ENCODE measurements around the gene DLD. TPM values are rescaled to one million over a fixed set of nuclear protein-coding genes. Genes with fewer than 3 reads are reported as not detected.

DLD gene
- total RNA-seq, 1 experiment from 2014 or later, result 72.1 TPM

GRCh38 chr7:107945332-107945731 lies 54.3 kb downstream of the DLD start:
- DNase-seq (ENCODE audit: low spot score) (no peak), ATAC-seq (no peak)
- Mint-ChIP-seq H3K4me3 (no peak overlapping the region), H3K27ac (no peak overlapping the region), H3K4me1 (no peaks in the 10 kb centered on the region), H3K27me3 (ENCODE audit: low read depth) (no peaks in the 10 kb centered on the region), H3K9me3 (no peaks in the 10 kb centered on the region), H3K36me3 (peaks cover 44% of the 10 kb centered on the region)
- POLR2A ChIA-PET, result interaction anchor here (1.1 kb wide), 1 partner anchor 64 kb away, joined by 3 read pairs; no protein-coding TSS in a partner anchor
- TF ChIP-seq HMGA2 (CRISPR knock-in tag; IDR thresholded peaks at IDR 0.05) (no peak), RORB (CRISPR knock-in tag; IDR thresholded peaks at IDR 0.05) (no peak), ZBTB43 (CRISPR knock-in tag; IDR thresholded peaks at IDR 0.05) (no peak), NFYB (CRISPR knock-in tag; conservative IDR thresholded peaks at IDR 0.05; ENCODE audit: low read depth) (no peak), ZNF232 (CRISPR knock-in tag; IDR thresholded peaks at IDR 0.05) (no peak)
- CTCF ChIA-PET, result no interaction called here

- no peak overlapping the region for H3K27ac Mint-ChIP-seq
- H3K9me3 Mint-ChIP-seq, result no peaks in the 10 kb centered on the region
- no peaks in the 10 kb centered on the region for H3K27me3 Mint-ChIP-seq (ENCODE audit: low read depth)
- ChIA-PET CTCF (no interaction called here), POLR2A (interaction anchor here (1.1 kb wide), 1 partner anchor 63 kb away, joined by 3 read pairs; no protein-coding TSS in a partner anchor)
- DNase-seq (ENCODE audit: low spot score), result no peak
- H3K4me1 Mint-ChIP-seq, result peaks cover 4% of the 10 kb centered on the region
- H3K4me3 Mint-ChIP-seq, result no peak overlapping the region
- TF ChIP-seq CREB1 (CRISPR knock-in tag; IDR thresholded peaks at IDR 0.05), result no peak
- TF ChIP-seq AFF4 (CRISPR knock-in tag; IDR thresholded peaks at IDR 0.05; ENCODE audit: borderline replicate concordance), result no peak
- TF ChIP-seq ELF4 (CRISPR knock-in tag; IDR thresholded peaks at IDR 0.05; ENCODE audit: low read depth), result no peak
- no peak for ATAC-seq
- H3K36me3 Mint-ChIP-seq, result peaks cover 51% of the 10 kb centered on the region
Observed at GRCh38 chr7:107946451-107946850, 55.5 kb downstream of the DLD start.

- ChIA-PET POLR2A (no interaction called here), CTCF (no interaction called here)
- Mint-ChIP-seq H3K27ac (no peak overlapping the region), H3K4me1 (peaks cover 8% of the 10 kb centered on the region), H3K4me3 (no peak overlapping the region), H3K27me3 (ENCODE audit: low read depth) (no peaks in the 10 kb centered on the region), H3K36me3 (peaks cover 54% of the 10 kb centered on the region), H3K9me3 (no peaks in the 10 kb centered on the region)
- DNase-seq (ENCODE audit: low spot score) (no peak), ATAC-seq (no peak)
- no peak for TF ChIP-seq TCF7 (CRISPR knock-in tag; IDR thresholded peaks at IDR 0.05; ENCODE audit: low read depth)
- TF ChIP-seq NFE2L1 (CRISPR knock-in tag; IDR thresholded peaks at IDR 0.05), result no peak
- TF ChIP-seq GABPB1 (CRISPR knock-in tag; IDR thresholded peaks at IDR 0.05), result no peak
- no peak for TF ChIP-seq ZNF263 (CRISPR knock-in tag; IDR thresholded peaks at IDR 0.05; ENCODE audit: low read depth)
- TF ChIP-seq GRHL2 (CRISPR knock-in tag; IDR thresholded peaks at IDR 0.05; ENCODE audit: insufficient replicate concordance, severe bottlenecking), result no peak
- TF ChIP-seq PREB (CRISPR knock-in tag; IDR thresholded peaks at IDR 0.05; ENCODE audit: borderline replicate concordance), result no peak
- TF ChIP-seq ZNF416 (CRISPR knock-in tag; IDR thresholded peaks at IDR 0.05), result no peak
- TF ChIP-seq NR3C1 (CRISPR knock-in tag; conservative IDR thresholded peaks at IDR 0.05; ENCODE audit: low read depth), result no peak
- TF ChIP-seq CTCF (IDR thresholded peaks at IDR 0.05), result no peak
- TF ChIP-seq ZNF396 (CRISPR knock-in tag; IDR thresholded peaks at IDR 0.05; ENCODE audit: borderline replicate concordance), result no peak
- TF ChIP-seq ZNF232 (CRISPR knock-in tag; IDR thresholded peaks at IDR 0.05), result no peak
- TF ChIP-seq ZBTB43 (CRISPR knock-in tag; IDR thresholded peaks at IDR 0.05), result no peak
Observed at GRCh38 chr7:107946881-107947280, 55.9 kb downstream of the DLD start.
